Measurements from ENCODE around the gene CYBA. TPM values are rescaled to one million over a fixed set of nuclear protein-coding genes. Genes with fewer than 3 reads are reported as not detected.

CYBA gene
- polyA plus RNA-seq, 2 of the 4 experiments (the other 2 are of a cell fraction) = 75.7 to 185 TPM

DNA sequence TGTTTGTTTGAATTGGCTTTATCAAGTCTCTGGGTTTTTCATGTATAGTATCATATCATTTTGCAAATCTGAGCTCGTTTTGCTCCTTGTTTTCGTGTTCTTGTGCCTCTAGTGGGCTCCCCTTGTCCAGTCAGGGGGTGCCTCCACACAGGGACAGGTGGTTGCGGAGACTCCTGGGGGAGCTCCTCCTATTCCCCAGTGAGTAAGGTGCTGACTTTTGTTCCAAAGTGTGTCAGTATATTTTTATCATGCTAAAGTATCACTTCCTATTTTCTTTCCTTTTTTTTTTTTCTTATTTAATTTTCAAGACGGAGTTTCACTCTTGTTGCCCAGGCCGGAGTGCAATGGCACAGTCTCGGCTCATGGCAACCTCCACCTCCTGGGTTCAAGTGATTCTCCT, 42.8 kb downstream of the CYBA start:
- no peak overlapping the region for H3K4me2 ChIP-seq
- TF ChIP-seq MYC (IDR thresholded peaks at IDR 0.05; ENCODE audit: borderline replicate concordance, low read length) (no peak), TFCP2L1 (CRISPR knock-in tag; IDR thresholded peaks at IDR 0.05) (no peak), EHMT2 (IDR thresholded peaks at IDR 0.05; ENCODE audit: low read depth) (no peak), JUN (IDR thresholded peaks at IDR 0.05) (no peak), HOXB13 (CRISPR knock-in tag; IDR thresholded peaks at IDR 0.05; ENCODE audit: low read depth) (no peak), FOSB (CRISPR knock-in tag; IDR thresholded peaks at IDR 0.05) (no peak), ESRRA (IDR thresholded peaks at IDR 0.05; ENCODE audit: borderline replicate concordance, low read length) (no peak), NPAS2 (CRISPR knock-in tag; IDR thresholded peaks at IDR 0.05; ENCODE audit: borderline replicate concordance) (no peak)
- TF ChIP-seq, protein P1, sequence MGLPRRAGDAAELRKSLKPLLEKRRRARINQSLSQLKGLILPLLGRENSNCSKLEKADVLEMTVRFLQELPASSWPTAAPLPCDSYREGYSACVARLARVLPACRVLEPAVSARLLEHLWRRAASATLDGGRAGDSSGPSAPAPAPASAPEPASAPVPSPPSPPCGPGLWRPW (IDR thresholded peaks at IDR 0.05) = no peak
- TF ChIP-seq, protein P2, sequence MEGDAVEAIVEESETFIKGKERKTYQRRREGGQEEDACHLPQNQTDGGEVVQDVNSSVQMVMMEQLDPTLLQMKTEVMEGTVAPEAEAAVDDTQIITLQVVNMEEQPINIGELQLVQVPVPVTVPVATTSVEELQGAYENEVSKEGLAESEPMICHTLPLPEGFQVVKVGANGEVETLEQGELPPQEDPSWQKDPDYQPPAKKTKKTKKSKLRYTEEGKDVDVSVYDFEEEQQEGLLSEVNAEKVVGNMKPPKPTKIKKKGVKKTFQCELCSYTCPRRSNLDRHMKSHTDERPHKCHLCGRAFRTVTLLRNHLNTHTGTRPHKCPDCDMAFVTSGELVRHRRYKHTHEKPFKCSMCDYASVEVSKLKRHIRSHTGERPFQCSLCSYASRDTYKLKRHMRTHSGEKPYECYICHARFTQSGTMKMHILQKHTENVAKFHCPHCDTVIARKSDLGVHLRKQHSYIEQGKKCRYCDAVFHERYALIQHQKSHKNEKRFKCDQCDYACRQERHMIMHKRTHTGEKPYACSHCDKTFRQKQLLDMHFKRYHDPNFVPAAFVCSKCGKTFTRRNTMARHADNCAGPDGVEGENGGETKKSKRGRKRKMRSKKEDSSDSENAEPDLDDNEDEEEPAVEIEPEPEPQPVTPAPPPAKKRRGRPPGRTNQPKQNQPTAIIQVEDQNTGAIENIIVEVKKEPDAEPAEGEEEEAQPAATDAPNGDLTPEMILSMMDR (IDR thresholded peaks at IDR 0.05) = no peak
- H3K4me3 ChIP-seq = no peak overlapping the region
- POLR2A ChIA-PET = no interaction called here
- H3K27ac ChIP-seq = no peak overlapping the region
- CTCF ChIA-PET = no interaction called here
- no peak for ATAC-seq
- WGBS (ENCODE audit: missing lambda C conversion rate) = 83% methylated on average over 6 of the region's 6 CpGs
- H3K4me1 ChIP-seq = no peaks in the 10 kb centered on the region
- FAIRE-seq = no peak
- no peak for DNase-seq (ENCODE audit: low read depth in 1 of 2, low spot score in 1 of 2)
- no peaks in the 10 kb centered on the region for H3K9me3 ChIP-seq

DNA sequence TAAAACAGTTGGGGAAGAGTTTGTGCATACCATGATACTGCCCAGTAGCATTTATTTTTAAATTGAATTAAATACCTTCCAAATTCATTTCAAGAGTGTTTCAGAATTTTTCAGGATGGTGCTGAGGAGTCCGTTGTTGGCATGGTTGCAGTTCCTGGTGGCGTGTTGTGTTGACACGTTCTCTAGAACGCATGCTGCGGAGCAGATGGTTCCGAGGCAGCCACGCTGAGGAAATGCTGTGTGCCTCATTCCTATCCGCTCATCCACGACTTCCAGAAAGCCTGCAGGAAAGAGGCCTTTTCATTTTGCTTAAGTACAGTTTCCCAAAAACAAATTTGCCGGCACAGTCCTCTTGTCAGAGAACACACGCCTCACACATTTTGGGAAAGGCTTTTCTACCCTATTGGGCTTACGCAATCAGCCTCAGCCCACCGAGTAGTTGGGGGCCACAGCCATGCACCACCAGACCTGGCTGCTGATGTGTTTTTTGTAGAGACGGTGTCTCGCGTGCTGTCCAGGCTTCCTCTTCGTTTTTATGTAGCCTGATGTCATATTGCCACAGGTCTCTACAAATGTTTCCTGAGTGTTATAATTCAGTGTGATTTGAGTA, 44.6 kb downstream of the CYBA start:
- POLR2A ChIA-PET = no interaction called here
- Histone ChIP-seq H3K4me1 (no peaks in the 10 kb centered on the region), H3K4me2 (no peak overlapping the region), H3K4me3 (no peak overlapping the region), H3K27ac (no peak overlapping the region), H3K9me3 (no peaks in the 10 kb centered on the region)
- no peak for ATAC-seq
- no peak for FAIRE-seq
- no peak for DNase-seq (ENCODE audit: low read depth in 1 of 2, low spot score in 1 of 2)
- TF ChIP-seq RAD21 (conservative IDR thresholded peaks at IDR 0.05 in 1 of 2, IDR thresholded peaks at IDR 0.05 in 1 of 2) = no peak
- TF ChIP-seq CBX8 (IDR thresholded peaks at IDR 0.05) = no peak
- TF ChIP-seq PHF8 (IDR thresholded peaks at IDR 0.05; ENCODE audit: borderline replicate concordance, low read depth) = no peak
- TF ChIP-seq RCOR1 (IDR thresholded peaks at IDR 0.05; ENCODE audit: low read depth, low read length) = no peak
- TF ChIP-seq, protein P3, sequence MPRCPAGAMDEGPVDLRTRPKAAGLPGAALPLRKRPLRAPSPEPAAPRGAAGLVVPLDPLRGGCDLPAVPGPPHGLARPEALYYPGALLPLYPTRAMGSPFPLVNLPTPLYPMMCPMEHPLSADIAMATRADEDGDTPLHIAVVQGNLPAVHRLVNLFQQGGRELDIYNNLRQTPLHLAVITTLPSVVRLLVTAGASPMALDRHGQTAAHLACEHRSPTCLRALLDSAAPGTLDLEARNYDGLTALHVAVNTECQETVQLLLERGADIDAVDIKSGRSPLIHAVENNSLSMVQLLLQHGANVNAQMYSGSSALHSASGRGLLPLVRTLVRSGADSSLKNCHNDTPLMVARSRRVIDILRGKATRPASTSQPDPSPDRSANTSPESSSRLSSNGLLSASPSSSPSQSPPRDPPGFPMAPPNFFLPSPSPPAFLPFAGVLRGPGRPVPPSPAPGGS (IDR thresholded peaks at IDR 0.05) = no peak
- TF ChIP-seq FOSB (CRISPR knock-in tag; IDR thresholded peaks at IDR 0.05) = no peak
- no peak for TF ChIP-seq SREBF2 (IDR thresholded peaks at IDR 0.05)
- peak in 1 of 2 experiments; percentile 51; a peak in 1 of 4 replicates for TF ChIP-seq CEBPB (IDR thresholded peaks at IDR 0.05)
- 91% methylated on average over 17 of the region's 17 CpGs for WGBS (ENCODE audit: missing lambda C conversion rate)
- CTCF ChIA-PET = no interaction called here

DNA sequence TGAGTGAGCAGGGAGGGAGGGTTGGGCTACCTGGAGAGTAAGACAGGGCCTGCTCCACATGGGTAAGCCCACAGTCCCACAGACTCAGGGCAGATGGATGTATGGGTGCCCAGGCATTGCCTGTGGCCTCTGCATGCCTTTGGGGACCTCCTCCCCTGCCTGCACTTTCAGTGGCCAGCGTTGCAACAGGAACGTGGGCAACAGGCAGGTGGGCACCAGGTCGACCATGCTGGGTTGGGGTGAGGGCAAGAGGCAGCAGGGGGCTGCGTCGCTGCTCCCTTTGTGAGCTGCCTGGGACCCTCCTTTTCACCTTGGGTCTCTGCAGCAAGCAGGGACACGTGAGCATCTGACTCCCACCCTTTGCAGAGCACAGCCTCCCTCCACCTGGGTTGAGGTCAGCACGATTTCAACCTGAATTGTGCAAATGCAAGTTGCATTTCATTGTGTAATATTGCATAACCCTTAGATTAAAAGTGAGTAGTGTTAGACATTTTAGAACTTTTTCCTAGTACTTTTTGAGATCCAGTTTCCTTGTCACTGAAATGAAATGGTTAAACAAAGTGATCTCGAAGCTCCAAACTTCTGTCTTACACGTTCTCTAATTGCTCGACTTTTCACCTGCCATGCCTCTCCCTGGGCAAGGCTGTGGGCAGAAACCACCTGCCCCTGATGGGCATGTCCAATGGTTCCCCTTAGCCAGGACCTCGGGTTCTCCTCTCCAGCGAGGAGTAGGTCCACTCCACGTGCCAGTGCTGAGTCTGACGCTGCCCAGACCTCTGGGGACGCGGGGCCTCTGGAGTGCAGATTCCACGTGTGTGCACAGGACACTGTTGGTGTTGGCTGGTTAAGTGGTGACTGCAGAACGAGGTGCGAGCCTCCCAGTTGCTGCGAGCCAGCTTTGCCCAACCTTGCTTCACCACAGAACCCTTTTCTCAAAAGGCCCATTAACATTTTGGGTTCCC, 45.4 kb downstream of the CYBA start:
- 86% methylated on average over 16 of the region's 20 CpGs for WGBS (ENCODE audit: missing lambda C conversion rate)
- CTCF ChIA-PET = no interaction called here
- DNase-seq (ENCODE audit: low read depth in 1 of 2, low spot score in 1 of 2) (no peak), FAIRE-seq (no peak), ATAC-seq (no peak; a peak in 1 of 6 replicates)
- no peaks in the 10 kb centered on the region for H3K4me1 ChIP-seq
- no peaks in the 10 kb centered on the region for H3K9me3 ChIP-seq
- H3K27ac ChIP-seq = no peak overlapping the region
- no peak overlapping the region for H3K4me3 ChIP-seq
- no peak overlapping the region for H3K4me2 ChIP-seq
- POLR2A ChIA-PET = no interaction called here
- no peak for TF ChIP-seq RNF2 (IDR thresholded peaks at IDR 0.05; ENCODE audit: borderline replicate concordance, low read depth)
- TF ChIP-seq ZFP36 (IDR thresholded peaks at IDR 0.05; ENCODE audit: borderline replicate concordance, partially characterized antibody) = no peak
